T-helper 1 cell treated with Interleukin-12 subunit alpha and Interleukin-12 subunit beta and Interleukin-4 antibody, amounts not matched to agents 30 μg/mL and 1 μg/mL, for 36 hours (primary cell): ENCODE results near the gene ADCY5.

ENCODE experiments used
- H3K27ac Mint-ChIP-seq: one replicate; pipeline ENCODE4 v1.8.0; 2021; ENCODE audit warnings: mild to moderate bottlenecking, mixed read lengths
- H3K27me3 Mint-ChIP-seq: one replicate; pipeline ENCODE4 v1.8.0; 2021; ENCODE audit warnings: low read depth, mixed read lengths
- H3K36me3 Mint-ChIP-seq: one replicate; pipeline ENCODE4 v1.8.0; 2021; ENCODE audit warnings: low read depth, mixed read lengths
- H3K4me1 Mint-ChIP-seq: one replicate; pipeline ENCODE4 v1.8.0; 2021; ENCODE audit warnings: low read depth, mixed read lengths
- H3K4me3 Mint-ChIP-seq: one replicate; pipeline ENCODE4 v1.8.0; 2021; ENCODE audit warnings: mild to moderate bottlenecking, moderate library complexity, mixed read lengths
- H3K9me3 Mint-ChIP-seq: one replicate; pipeline ENCODE4 v1.8.0; 2021; ENCODE audit warnings: mixed read lengths

The ADCY5 gene

DNA sequence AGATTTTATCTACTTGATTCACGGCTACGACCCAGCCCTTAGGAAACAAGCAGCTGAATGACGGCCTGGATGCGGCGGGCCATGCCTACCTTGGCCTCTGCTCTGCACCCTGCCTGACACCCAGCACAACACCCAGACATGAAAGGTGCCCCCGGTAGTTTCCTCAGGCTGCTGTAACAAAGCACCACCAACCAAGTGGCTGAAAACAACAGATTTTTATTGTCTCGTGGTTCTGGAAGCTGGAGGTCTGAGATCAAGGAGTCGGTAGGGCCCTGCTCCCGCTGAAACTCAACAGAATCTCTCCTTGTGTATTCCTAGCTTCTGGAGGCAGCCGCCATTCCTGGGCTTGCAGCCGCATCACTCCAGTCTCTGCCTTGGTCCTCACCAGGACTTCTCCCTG lies 111.7 kb downstream of the ADCY5 start:
- Mint-ChIP-seq H3K4me1 (peaks cover 6% of the 10 kb centered on the region), H3K9me3 (no peaks in the 10 kb centered on the region), H3K4me3 (no peak overlapping the region), H3K27me3 (no peaks in the 10 kb centered on the region), H3K27ac (no peak overlapping the region), H3K36me3 (no peaks in the 10 kb centered on the region)

DNA sequence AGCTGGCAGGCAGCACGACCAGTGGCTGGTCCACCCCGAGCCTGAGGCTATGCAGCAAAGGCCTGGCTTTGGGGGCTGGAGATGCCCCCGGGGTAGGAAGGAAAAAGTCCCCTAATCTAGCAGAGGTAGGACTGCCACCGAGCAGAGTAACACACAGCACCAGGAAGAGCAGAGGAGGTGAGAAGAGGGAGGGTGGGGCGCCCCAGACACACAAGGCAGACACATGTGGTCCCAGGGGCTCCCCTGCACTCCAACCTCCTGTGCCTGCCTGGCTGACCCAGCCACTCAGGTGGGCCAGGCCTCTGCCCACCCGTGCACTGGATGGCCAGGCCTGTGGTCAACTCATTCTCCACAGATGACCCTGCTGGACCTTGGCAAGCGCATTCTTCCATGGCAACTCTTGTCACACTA lies 112.4 kb downstream of the ADCY5 start:
- Mint-ChIP-seq H3K27ac (no peak overlapping the region), H3K4me3 (no peak overlapping the region), H3K27me3 (no peaks in the 10 kb centered on the region), H3K4me1 (peaks cover 6% of the 10 kb centered on the region), H3K36me3 (no peaks in the 10 kb centered on the region), H3K9me3 (no peaks in the 10 kb centered on the region)

DNA sequence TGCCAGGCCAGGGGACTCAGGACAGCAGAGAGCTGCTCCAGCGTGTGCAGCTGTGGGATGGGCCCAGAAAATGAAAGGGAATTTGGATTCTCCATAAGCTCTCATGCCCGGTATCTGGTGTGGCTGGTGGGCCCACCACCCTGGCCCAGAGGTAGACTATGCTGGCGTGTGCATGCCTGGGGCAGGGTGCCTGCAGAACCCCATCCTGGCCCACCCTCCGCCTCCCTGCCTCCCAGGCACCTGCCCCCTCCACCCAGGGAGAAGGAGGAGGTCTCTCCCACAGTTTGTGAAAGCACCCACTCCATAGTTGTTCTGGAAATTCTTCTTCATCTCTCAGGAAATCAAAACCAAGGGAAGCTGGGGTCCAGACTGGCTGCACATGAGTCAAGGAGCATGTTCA lies 112.9 kb downstream of the ADCY5 start:
- H3K27me3 Mint-ChIP-seq = no peaks in the 10 kb centered on the region
- H3K9me3 Mint-ChIP-seq = no peaks in the 10 kb centered on the region
- H3K27ac Mint-ChIP-seq = no peak overlapping the region
- H3K4me3 Mint-ChIP-seq = no peak overlapping the region
- no peaks in the 10 kb centered on the region for H3K36me3 Mint-ChIP-seq
- H3K4me1 Mint-ChIP-seq = peaks cover 6% of the 10 kb centered on the region

DNA sequence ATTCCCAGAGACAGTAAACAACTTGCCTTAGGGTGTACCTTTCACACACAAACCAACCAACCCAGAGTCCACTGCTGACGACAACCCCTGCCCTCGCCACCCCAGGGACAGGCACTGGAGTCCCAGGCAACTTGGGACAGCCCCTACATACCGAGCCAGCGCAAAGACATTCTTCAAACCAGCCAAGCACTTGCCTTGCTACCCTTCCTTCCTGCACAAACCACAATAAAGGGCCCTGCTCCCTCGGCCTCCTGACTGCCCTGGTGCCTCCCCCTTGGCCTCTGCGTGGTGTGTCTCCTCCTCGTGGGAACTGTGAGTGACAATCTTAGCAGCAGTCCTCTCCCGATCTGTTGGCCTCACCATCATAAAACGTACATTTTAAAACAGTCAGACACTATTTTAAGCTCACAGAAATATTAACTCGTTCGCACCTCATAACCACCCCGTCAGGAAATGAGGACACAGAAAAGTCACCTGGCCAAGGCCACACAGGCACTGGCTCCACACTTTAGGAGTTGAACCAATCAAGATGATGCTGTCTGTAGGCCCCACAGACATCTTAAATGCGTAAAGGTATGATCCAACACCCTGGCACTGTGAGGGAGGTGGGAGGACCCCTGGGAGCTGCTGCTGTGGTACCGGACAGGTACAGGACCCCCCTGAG lies 113.8 kb downstream of the ADCY5 start:
- Mint-ChIP-seq H3K9me3 (no peaks in the 10 kb centered on the region), H3K4me1 (peaks cover 6% of the 10 kb centered on the region), H3K27me3 (no peaks in the 10 kb centered on the region), H3K27ac (no peak overlapping the region), H3K36me3 (no peaks in the 10 kb centered on the region), H3K4me3 (no peak overlapping the region)

DNA sequence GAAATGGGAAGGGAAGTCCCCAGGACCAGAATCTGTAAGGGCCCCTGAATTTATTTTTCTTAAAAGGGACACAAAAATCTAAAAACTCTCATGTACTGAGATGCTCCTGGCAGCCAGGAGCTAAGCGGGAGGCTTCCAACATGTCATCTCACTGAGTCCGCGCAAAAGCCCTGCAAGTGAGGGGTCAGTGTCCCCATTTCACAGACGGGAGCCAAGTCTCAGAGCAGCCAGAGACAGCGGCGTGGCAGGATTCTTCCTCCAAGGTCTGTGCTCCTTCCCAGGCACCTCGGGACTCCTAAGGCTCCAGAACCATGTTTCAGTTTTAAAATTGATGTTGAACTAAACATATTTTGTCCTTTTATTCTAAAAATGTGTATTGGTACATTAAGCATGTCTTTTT lies 114.8 kb downstream of the ADCY5 start:
- Mint-ChIP-seq H3K9me3 (no peaks in the 10 kb centered on the region), H3K27me3 (no peaks in the 10 kb centered on the region), H3K4me1 (peaks cover 6% of the 10 kb centered on the region), H3K36me3 (no peaks in the 10 kb centered on the region), H3K27ac (no peak overlapping the region), H3K4me3 (no peak overlapping the region)

DNA sequence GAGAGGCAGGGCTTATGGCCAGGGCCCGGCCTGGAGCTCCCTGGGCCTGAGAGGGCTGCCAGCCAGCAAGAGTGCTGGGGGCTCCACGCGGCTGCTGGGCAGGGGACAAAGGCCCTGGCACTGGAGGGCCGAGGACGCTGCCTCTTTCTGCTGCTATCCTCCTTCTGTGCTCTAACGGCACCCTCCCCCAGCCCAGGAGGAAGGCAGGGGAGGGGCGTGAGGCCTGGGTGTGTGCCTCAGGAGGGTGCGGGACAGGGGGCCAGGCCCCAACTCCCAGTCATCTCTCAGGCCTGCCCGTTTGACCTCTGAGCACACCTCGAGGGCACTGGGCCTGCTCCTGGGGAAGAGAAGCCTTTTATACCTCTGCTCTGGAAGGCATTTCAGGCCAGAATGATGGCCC lies 115.5 kb downstream of the ADCY5 start:
- Mint-ChIP-seq H3K27ac (no peak overlapping the region), H3K27me3 (no peaks in the 10 kb centered on the region), H3K36me3 (no peaks in the 10 kb centered on the region), H3K4me3 (no peak overlapping the region), H3K9me3 (no peaks in the 10 kb centered on the region), H3K4me1 (peaks cover 6% of the 10 kb centered on the region)

DNA sequence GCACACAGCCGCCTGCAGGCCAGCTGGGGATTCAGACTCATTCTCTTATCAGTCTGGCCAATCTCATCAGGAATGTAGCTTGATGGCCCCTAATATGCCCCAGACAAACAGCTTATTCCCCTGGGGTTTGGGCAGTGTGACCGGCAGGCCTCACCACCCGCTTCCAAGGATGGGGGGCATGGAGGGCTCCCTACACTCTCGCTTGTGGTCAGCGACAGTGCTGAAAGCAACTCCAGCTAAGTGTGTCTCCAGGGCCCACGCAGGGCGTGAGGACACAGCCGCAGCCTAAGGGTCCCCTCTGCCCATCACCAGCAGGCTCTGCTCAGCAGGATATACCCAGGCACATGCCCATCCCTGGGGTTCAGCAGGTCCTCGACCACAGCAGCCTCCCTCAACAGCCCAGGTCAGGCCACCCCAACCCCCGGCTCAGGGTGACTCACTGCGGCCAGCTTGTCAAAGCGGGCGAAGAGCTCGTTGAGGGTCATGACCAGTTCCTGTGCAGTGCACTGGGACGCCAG lies 116.7 kb downstream of the ADCY5 start:
- Mint-ChIP-seq H3K9me3 (no peaks in the 10 kb centered on the region), H3K4me1 (peaks cover 6% of the 10 kb centered on the region), H3K27me3 (no peaks in the 10 kb centered on the region), H3K4me3 (no peak overlapping the region), H3K27ac (no peak overlapping the region), H3K36me3 (no peaks in the 10 kb centered on the region)

DNA sequence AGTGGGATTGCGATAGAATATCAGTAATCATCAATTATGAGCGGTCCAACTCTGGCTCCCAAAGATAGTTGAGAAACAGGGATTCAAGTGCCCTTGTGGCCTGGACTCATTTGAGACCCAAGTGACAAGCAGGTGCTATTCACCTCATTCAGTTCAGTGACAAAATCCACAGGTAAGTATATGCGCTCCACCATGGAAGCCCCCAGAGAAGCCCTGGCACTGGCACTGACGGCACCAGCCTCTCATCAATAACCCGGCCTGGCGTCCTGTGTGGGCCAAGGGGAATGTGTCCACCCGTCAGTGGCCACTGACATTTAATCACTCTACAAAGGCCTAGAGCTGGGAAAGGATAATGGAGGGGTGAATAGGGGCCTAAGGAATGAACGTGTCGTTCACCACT lies 117.2 kb downstream of the ADCY5 start:
- no peaks in the 10 kb centered on the region for H3K9me3 Mint-ChIP-seq
- no peak overlapping the region for H3K27ac Mint-ChIP-seq
- no peaks in the 10 kb centered on the region for H3K36me3 Mint-ChIP-seq
- no peaks in the 10 kb centered on the region for H3K27me3 Mint-ChIP-seq
- no peak overlapping the region for H3K4me3 Mint-ChIP-seq
- peaks cover 6% of the 10 kb centered on the region for H3K4me1 Mint-ChIP-seq

DNA sequence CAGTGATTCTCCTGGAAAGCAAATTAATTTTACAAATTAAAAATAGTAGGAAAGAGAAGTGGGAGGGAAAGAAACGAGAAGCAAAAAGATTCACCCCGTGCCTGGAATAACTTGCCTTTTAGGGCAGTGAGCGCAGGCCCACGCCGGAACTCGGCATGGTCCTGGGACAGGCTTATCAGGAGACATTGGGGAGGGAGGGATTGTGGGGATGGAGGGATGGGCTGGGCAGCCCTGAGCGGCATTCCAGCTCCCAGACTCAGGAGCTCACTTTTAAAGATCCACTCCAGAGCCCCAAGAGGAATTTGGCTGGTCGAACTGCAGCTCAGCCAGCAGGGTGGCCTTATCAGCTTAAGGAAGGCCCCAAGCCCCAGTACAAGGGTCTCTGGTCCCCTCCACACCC lies 117.9 kb downstream of the ADCY5 start:
- no peaks in the 10 kb centered on the region for H3K27me3 Mint-ChIP-seq
- H3K36me3 Mint-ChIP-seq = no peaks in the 10 kb centered on the region
- H3K4me3 Mint-ChIP-seq = no peak overlapping the region
- H3K4me1 Mint-ChIP-seq = peaks cover 6% of the 10 kb centered on the region
- no peaks in the 10 kb centered on the region for H3K9me3 Mint-ChIP-seq
- H3K27ac Mint-ChIP-seq = no peak overlapping the region

DNA sequence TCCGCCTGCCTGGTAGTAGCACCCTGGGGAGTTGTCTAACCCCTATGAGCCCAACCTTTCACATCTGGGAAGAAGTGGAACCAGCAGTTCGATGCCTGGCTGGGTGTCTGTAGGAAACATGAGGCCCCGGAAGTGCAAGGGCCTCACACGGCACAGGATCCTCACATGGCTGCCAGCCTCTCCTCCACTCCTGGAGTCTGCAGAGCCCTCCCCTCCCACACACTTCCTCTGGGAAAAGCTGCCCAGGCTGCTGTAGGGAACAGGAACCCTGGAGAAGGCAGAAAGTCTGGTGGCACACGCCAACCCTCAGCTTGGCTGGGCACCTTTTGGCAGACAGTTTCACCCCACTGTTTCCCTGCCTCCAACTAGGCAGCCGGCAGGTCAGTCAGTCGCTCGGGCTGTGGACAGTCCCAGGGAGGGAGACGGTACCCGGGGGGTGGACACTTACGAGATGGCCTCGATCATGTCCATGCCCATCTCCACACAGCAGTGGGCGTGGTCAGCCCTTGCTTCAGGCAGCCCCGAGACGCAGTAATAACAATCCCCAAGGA lies 118.4 kb downstream of the ADCY5 start:
- no peaks in the 10 kb centered on the region for H3K36me3 Mint-ChIP-seq
- no peaks in the 10 kb centered on the region for H3K9me3 Mint-ChIP-seq
- no peak overlapping the region for H3K4me3 Mint-ChIP-seq
- H3K4me1 Mint-ChIP-seq = peaks cover 6% of the 10 kb centered on the region
- H3K27me3 Mint-ChIP-seq = no peaks in the 10 kb centered on the region
- no peak overlapping the region for H3K27ac Mint-ChIP-seq

DNA sequence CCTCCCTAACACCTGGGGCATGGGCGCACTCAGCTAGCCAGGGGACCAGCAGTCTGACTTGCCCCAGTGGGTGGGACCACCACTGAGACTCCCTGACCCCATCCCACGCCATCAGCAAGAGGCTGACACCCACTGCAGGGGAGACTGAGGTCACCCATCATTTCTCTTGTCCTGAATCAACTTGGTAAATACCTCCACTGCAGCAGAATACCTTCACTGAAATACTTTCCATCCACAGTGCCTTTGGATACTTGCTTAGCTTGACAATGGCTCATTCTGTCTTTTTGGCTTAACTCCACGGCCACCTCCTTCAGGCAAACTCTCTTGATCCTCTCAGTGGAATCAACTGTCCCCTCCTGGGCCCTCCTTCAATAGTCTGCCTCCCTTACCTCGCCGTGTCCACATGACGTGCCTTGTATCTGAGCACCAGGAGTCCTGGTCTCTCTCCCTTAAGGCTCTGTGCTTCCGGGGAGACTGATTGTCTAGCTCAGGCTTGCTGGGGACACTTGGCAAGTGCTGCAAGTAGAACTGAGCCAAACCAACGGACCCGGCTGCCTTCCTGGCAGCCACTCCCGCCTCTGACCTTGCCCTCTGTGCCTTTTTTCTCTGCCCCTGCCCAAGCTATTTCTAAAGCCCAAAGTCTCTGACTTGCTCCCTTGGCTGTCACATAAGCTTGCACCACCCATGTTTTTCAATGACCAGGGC lies 119.1 kb downstream of the ADCY5 start:
- Mint-ChIP-seq H3K4me1 (peaks cover under 1% of the 10 kb centered on the region), H3K27me3 (no peaks in the 10 kb centered on the region), H3K9me3 (no peaks in the 10 kb centered on the region)

DNA sequence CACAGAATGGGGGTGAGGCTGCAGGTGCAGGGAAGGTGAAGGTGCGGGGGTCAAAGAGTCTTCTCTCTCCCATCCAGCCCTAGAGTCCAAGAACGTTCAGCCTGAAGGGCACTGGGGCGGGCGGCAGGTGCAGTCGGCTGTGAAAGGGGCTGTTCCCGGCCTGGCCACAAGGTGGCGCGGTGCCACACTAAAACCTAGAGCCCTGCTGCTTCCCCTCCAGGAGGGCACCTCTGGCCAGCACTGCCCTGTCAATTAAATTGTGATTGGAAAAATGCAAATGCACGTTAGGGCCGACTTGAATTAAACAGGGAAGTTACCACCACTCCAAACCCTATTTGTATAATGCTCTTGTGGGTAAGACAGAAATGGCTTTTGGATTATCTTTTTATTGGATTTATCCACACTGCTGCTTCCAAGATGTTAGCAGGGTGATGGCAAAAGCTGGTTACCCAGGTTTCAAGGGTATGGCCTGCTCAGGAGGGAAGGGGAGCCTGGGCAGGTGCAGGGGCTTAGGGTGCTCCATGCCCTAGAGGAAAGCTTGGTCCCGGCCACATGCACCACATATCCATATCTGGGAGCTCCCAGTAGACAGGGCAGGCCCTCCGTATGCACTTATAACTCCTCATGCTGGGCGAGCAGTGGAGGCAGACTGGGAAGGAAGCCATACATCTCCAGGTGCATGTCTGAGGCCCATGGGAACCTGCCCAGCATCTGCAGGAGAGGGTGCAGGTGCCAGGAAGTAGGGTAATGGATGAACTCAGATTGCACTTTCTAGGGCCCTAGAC lies 119.8 kb downstream of the ADCY5 start:
- Mint-ChIP-seq H3K27ac (no peak overlapping the region), H3K4me1 (no peaks in the 10 kb centered on the region), H3K4me3 (no peak overlapping the region), H3K36me3 (no peaks in the 10 kb centered on the region), H3K9me3 (no peaks in the 10 kb centered on the region), H3K27me3 (no peaks in the 10 kb centered on the region)

More for the DNA sequence above, 119.1 kb downstream of the ADCY5 start:
- Mint-ChIP-seq H3K4me3 (no peak overlapping the region), H3K36me3 (no peaks in the 10 kb centered on the region), H3K27ac (no peak overlapping the region)

DNA sequence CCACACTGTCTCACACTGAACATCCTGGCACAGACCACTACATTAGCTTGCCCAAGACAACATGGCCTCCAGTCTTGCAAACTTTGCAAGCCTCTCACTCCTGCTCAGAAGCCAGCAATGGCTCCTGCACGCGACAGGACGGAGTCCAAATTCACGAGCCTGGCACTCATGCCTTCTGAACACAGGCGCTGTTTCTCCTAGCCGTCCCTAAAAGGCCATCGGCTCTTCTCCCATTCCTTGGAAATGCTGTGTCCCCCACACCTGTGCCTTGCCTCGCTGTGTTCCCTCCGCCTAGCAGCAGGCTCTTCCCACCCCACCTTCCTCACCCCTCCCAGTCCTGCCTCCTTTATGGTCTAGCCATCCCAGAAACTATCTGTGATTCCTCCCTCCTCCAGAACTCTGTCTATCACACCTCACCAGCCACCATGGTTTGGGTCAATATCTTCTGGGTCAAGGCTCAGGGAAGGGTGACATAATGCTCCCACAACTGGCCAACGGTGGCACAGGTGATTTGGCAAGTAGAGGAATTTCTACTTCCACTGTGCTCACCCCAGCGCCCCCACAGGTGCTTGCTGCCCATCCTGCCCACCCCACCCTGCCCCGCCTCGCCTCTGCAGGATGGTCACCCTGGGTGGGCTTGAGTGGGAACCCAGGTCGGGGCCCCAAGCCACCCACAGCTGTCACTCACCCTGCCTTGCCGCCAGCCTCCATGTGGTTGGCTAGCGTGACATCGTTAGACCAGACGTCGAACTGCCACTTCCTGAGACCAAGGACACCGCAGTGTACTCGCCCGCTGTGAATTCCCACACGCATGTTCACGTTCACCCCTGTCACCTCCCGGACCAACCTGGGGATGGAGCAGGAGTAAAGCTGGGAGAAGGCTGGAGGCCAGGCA lies 120.7 kb downstream of the ADCY5 start:
- Mint-ChIP-seq H3K36me3 (no peaks in the 10 kb centered on the region), H3K27me3 (no peaks in the 10 kb centered on the region), H3K4me3 (no peak overlapping the region), H3K9me3 (no peaks in the 10 kb centered on the region), H3K27ac (no peak overlapping the region), H3K4me1 (no peaks in the 10 kb centered on the region)

DNA sequence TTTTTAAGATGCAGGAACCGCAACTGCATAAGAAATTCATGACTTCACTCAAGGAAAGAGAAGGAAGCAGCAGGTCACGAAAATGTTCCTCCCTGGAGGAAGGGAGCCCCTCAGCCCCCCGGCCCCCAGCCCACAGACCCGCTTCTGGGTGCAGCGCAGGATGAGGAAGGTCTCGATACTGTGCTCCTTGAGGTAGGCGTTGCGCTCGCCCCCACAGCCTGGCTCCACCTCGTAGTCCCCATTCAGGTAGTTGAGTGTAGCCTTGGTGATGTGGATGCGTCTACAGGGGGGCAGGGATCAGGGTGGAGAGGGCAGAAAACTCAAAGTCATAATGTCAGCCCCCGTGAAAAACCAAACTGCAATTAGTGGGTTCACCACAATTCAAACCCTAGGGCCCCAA lies 121.4 kb downstream of the ADCY5 start:
- no peaks in the 10 kb centered on the region for H3K9me3 Mint-ChIP-seq
- no peak overlapping the region for H3K4me3 Mint-ChIP-seq
- no peaks in the 10 kb centered on the region for H3K36me3 Mint-ChIP-seq
- no peak overlapping the region for H3K27ac Mint-ChIP-seq
- no peaks in the 10 kb centered on the region for H3K27me3 Mint-ChIP-seq
- H3K4me1 Mint-ChIP-seq = no peaks in the 10 kb centered on the region
